H9 (cell line): ENCODE results near the gene SYF2. TPM values are rescaled to one million over a fixed set of nuclear protein-coding genes. Genes with fewer than 3 reads are reported as not detected.
A peak's percentile ranks its signal among the peaks of the same experiment; 100 is the strongest.

ENCODE experiments used
- DNase-seq: peaks from one replicate; pipeline ENCODE4 v3.0.0-alpha.2; 2017
- H2AFZ ChIP-seq: one replicate; pipeline ENCODE4 v1.6.1; 2013; ENCODE audit warnings: mild to moderate bottlenecking, low read length, control low read depth, moderate library complexity
- H2AK5ac ChIP-seq: 2 replicates; pipeline ENCODE4 v1.6.1; 2013; ENCODE audit warnings: low read length, control low read depth, mixed read lengths; ENCODE audit not compliant: insufficient read length
- H2BK120ac ChIP-seq: one replicate; pipeline ENCODE4 v1.6.1; 2013; ENCODE audit warnings: low read depth, mild to moderate bottlenecking, low read length, control low read depth, inconsistent platforms; ENCODE audit not compliant: poor library complexity, severe bottlenecking
- H2BK12ac ChIP-seq: 2 replicates; pipeline ENCODE4 v1.6.1; 2013; ENCODE audit warnings: low read length, control low read depth, mixed read lengths, low read depth; ENCODE audit not compliant: insufficient read length
- H2BK15ac ChIP-seq: 2 replicates; pipeline ENCODE4 v1.6.1; 2013; ENCODE audit warnings: low read depth, low read length, control low read depth
- H2BK20ac ChIP-seq: one replicate; pipeline ENCODE4 v1.6.1; 2013; ENCODE audit warnings: low read depth, mild to moderate bottlenecking, low read length, control low read depth, inconsistent platforms; ENCODE audit not compliant: poor library complexity, severe bottlenecking
- H2BK5ac ChIP-seq: 2 replicates; pipeline ENCODE4 v1.6.1; 2013; ENCODE audit warnings: low read length, control low read depth, mixed read lengths; ENCODE audit not compliant: insufficient read length
- H3K14ac ChIP-seq: 2 replicates; pipeline ENCODE4 v1.6.1; 2013; ENCODE audit warnings: low read length, control low read depth; ENCODE audit not compliant: insufficient read depth
- H3K18ac ChIP-seq: 2 replicates; pipeline ENCODE4 v1.6.1; 2013; ENCODE audit warnings: low read depth, mild to moderate bottlenecking, mixed read lengths, low read length, control low read depth; ENCODE audit not compliant: insufficient read length
- H3K23ac ChIP-seq: 2 replicates; pipeline ENCODE4 v1.6.1; 2013; ENCODE audit warnings: low read length, control low read depth, mixed read lengths, low read depth; ENCODE audit not compliant: insufficient read length
- H3K23me2 ChIP-seq: 2 replicates; pipeline ENCODE4 v1.6.1; 2013; ENCODE audit warnings: low read depth, mild to moderate bottlenecking, mixed read lengths, low read length, control low read depth; ENCODE audit not compliant: insufficient read length, poor library complexity, severe bottlenecking
- H3K27ac ChIP-seq: 2 replicates; pipeline ENCODE4 v1.5.1; 2013; ENCODE audit warnings: low read length, control low read depth, mixed read lengths, low read depth; ENCODE audit not compliant: insufficient read length
- H3K27me3 ChIP-seq: 2 replicates; pipeline ENCODE4 v1.6.1; 2013; ENCODE audit warnings: low read length, control low read depth, inconsistent platforms; ENCODE audit not compliant: insufficient read depth
- H3K4ac ChIP-seq: 2 replicates; pipeline ENCODE4 v1.6.1; 2013; ENCODE audit warnings: low read depth, mild to moderate bottlenecking, control low read depth, inconsistent platforms, low read length, moderate library complexity
- H3K4me1 ChIP-seq: 2 replicates; pipeline ENCODE4 v1.6.1; 2013; ENCODE audit warnings: low read length, control low read depth, inconsistent platforms; ENCODE audit not compliant: insufficient read depth
- H3K4me2 ChIP-seq: 2 replicates; pipeline ENCODE4 v1.6.1; 2013; ENCODE audit warnings: low read length, control low read depth, mixed read lengths; ENCODE audit not compliant: insufficient read length, insufficient read depth
- H3K56ac ChIP-seq: 2 replicates; pipeline ENCODE4 v1.6.1; 2013; ENCODE audit warnings: low read depth, mild to moderate bottlenecking, mixed read lengths, low read length, control low read depth; ENCODE audit not compliant: insufficient read length
- H3K79me1 ChIP-seq: 2 replicates; pipeline ENCODE4 v1.6.1; 2013; ENCODE audit warnings: low read depth, mild to moderate bottlenecking, moderate library complexity, low read length, control low read depth, inconsistent platforms; ENCODE audit not compliant: insufficient read depth, poor library complexity, severe bottlenecking
- H3K79me2 ChIP-seq: 2 replicates; pipeline ENCODE4 v1.6.1; 2013; ENCODE audit warnings: low read length, control low read depth, inconsistent platforms; ENCODE audit not compliant: insufficient read depth
- H3K9ac ChIP-seq: 2 replicates; pipeline ENCODE4 v1.6.1; 2013; ENCODE audit warnings: low read length, control low read depth, mixed read lengths; ENCODE audit not compliant: insufficient read length; ENCODE audit errors: extremely low read depth
- H3K9me3 ChIP-seq: one replicate; pipeline ENCODE4 v1.6.1; 2013; ENCODE audit warnings: low read depth, low read length, inconsistent platforms; ENCODE audit not compliant: control insufficient read depth
- H3T11ph ChIP-seq: one replicate; pipeline ENCODE4 v1.6.1; 2013; ENCODE audit warnings: mild to moderate bottlenecking, low read length, control low read depth, inconsistent platforms
- H4K20me1 ChIP-seq: one replicate; pipeline ENCODE4 v1.6.1; 2013; ENCODE audit not compliant: control insufficient read depth, insufficient read length, insufficient read depth
- H4K5ac ChIP-seq: 2 replicates; pipeline ENCODE4 v1.6.1; 2013; ENCODE audit warnings: low read depth, mild to moderate bottlenecking, mixed read lengths, low read length, control low read depth; ENCODE audit not compliant: insufficient read length
- H4K8ac ChIP-seq: replicated peaks from 2 replicates; pipeline ENCODE4 v1.6.1; 2013; ENCODE audit warnings: low read length, control low read depth, mixed read lengths, low read depth; ENCODE audit not compliant: insufficient read length
- H4K91ac ChIP-seq: 2 replicates; pipeline ENCODE4 v1.6.1; 2013; ENCODE audit warnings: low read depth, mild to moderate bottlenecking, moderate library complexity, mixed read lengths, low read length, control low read depth; ENCODE audit not compliant: insufficient read length
- H3K27ac Mint-ChIP-seq, 3 experiments: 2 replicates in 2 of 3; 3 replicates in 1 of 3; pipeline ENCODE4 v1.8.0; 2020 to 2021; ENCODE audit warnings: mixed read lengths in 3 of 3, mild to moderate bottlenecking in 1 of 3, moderate library complexity in 1 of 3
- H3K27me3 Mint-ChIP-seq: 2 replicates; pipeline ENCODE4 v1.8.0; 2021; ENCODE audit warnings: low read depth, mild to moderate bottlenecking, moderate library complexity, mixed read lengths
- H3K36me3 Mint-ChIP-seq, 3 experiments: 2 replicates in 2 of 3; 3 replicates in 1 of 3; pipeline ENCODE4 v1.8.0; 2020 to 2021; ENCODE audit warnings: low read depth in 3 of 3, mixed read lengths in 3 of 3; ENCODE audit not compliant: insufficient read depth in 1 of 3
- H3K4me1 Mint-ChIP-seq, 2 experiments: 2 replicates each; pipeline ENCODE4 v1.8.0; 2020; ENCODE audit warnings: mixed read lengths in 2 of 2
- H3K4me3 Mint-ChIP-seq, 2 experiments: 2 replicates in 1 of 2; 3 replicates in 1 of 2; pipeline ENCODE4 v1.8.0; 2020 to 2021; ENCODE audit warnings: mild to moderate bottlenecking in 2 of 2, mixed read lengths in 2 of 2, moderate library complexity in 1 of 2
- H3K9me3 Mint-ChIP-seq, 2 experiments: 2 replicates in 1 of 2; 3 replicates in 1 of 2; pipeline ENCODE4 v1.8.0; 2020; ENCODE audit warnings: mild to moderate bottlenecking in 2 of 2, mixed read lengths in 2 of 2, moderate library complexity in 1 of 2
- CTCF ChIP-seq: fragments of 200-600 bp; sonication (generic); conservative IDR thresholded peaks from 3 replicates; pipeline ENCODE4 v1.8.0; 2021; ENCODE audit warnings: antibody characterized with exemption, mild to moderate bottlenecking
- WGBS: extraction: QIAGEN DNeasy Blood & Tissue Kit; methylation state at CpG from one replicate; pipeline ENCODE4 v1.1.7; 2013; ENCODE audit warnings: missing lambda C conversion rate, low lambda C conversion rate, mixed read lengths; ENCODE audit not compliant: insufficient read length; ENCODE audit errors: extremely low coverage; 5-methylcytosine and 5-hydroxymethylcytosine counted together
- total RNA-seq: library from RNA; stranded (reverse); gene quantifications from 2 replicates; pipeline ENCODE4 v1.2.1, GENCODE V29; 2021

SYF2 gene
- total RNA-seq, 1 experiment from 2014 or later, result 36.5 TPM

- Mint-ChIP-seq H3K36me3 (no peaks in the 10 kb centered on the region), H3K27ac (peak overlapping the region in 1 of 3 experiments; percentile 22; a peak in 1 of 7 replicates), H3K27me3 (no peaks in the 10 kb centered on the region; the same call in 1 of the 2 replicates), H3K4me3 (no peak overlapping the region), H3K4me1 (peaks cover 17 to 30% of the 10 kb centered on the region in 2 experiments), H3K9me3 (no peaks in the 10 kb centered on the region; a peak in 1 of 5 replicates)
- Histone ChIP-seq H3K4me2 (no peak overlapping the region), H2AFZ (no peak overlapping the region), H2BK5ac (no peak overlapping the region), H3K27me3 (no peaks in the 10 kb centered on the region), H3K9me3 (no peaks in the 10 kb centered on the region), H3K4ac (no peak overlapping the region), H3K4me1 (no peaks in the 10 kb centered on the region), H2AK5ac (no peak overlapping the region), H3K79me1 (no peaks in the 10 kb centered on the region), H3K79me2 (no peaks in the 10 kb centered on the region), H4K5ac (no peak overlapping the region), H3K9ac (no peak overlapping the region), H4K20me1 (no peaks in the 10 kb centered on the region), H3K23ac (no peak overlapping the region), H2BK20ac (no peak overlapping the region), H2BK120ac (no peak overlapping the region), H3K56ac (no peak overlapping the region), H3K14ac (no peak overlapping the region), H2BK15ac (no peak overlapping the region), H3K18ac (no peak overlapping the region), H3K23me2 (no peaks in the 10 kb centered on the region), H3T11ph (no peak overlapping the region), H4K8ac (no peak overlapping the region), H3K27ac (no peak overlapping the region), H2BK12ac (no peak overlapping the region), H4K91ac (no peak overlapping the region)
- TF ChIP-seq CTCF, result no peak
- DNase-seq, result no peak
- WGBS, result no CpG with 5 or more reads among the region's 7 CpGs
These were observed 31.3 kb downstream of the SYF2 start for GRCh38 chr1:25201006-25201405.
